HepG2 (cell line): Measurements from ENCODE around the gene LEF1. TPM values are rescaled to one million over a fixed set of nuclear protein-coding genes. Genes with fewer than 3 reads are reported as not detected.
A peak's percentile ranks its signal among the peaks of the same experiment; 100 is the strongest.

Source experiments
- ATAC-seq: fragments of 200-7000 bp; cut with Tn5 transposase; 3 replicates; pipeline ENCODE4 v1.9.1; 2020; ENCODE audit warnings: mild to moderate bottlenecking, moderate library complexity
- BruUV-seq: library from RNA; stranded (reverse); fragments of 400-500 nt; replicated peaks from 2 replicates; lab custom pipeline; 2021; lab: Mats Ljungman, UMichigan
- CTCF ChIA-PET: fragments of 300-600 bp; formaldehyde crosslinking; extraction: SDS; loops from one replicate; lab custom pipeline; 2021; ENCODE audit warnings: low total read pairs, inconsistent platforms, low intra/inter-chr PET ratio; lab: Yijun Ruan, JAX
- POLR2A ChIA-PET: fragments of 350-600 bp; sonication (Branson Sonifier 250); formaldehyde crosslinking; loops from one replicate; lab custom pipeline; 2020; ENCODE audit warnings: antibody characterized with exemption, inconsistent platforms; lab: Yijun Ruan, JAX
- DNase-seq: peaks from one replicate; pipeline ENCODE4 v3.0.0-alpha.2; 2015; ENCODE audit warnings: low spot score
- FAIRE-seq: peaks from 3 replicates; lab custom pipeline; 2011; peaks lifted over from hg19 to GRCh38; lab: Jason Lieb, UNC
- H2AFZ ChIP-seq: one replicate; pipeline ENCODE4 v1.6.1; 2011; ENCODE audit warnings: low read length, inconsistent platforms
- H3K27ac ChIP-seq: fragments of 300-600 bp; 3 replicates; pipeline ENCODE4 v1.8.0; 2011; ENCODE audit warnings: mixed run types, mild to moderate bottlenecking, mixed read lengths, low read length, inconsistent platforms; ENCODE audit not compliant: insufficient read depth; ENCODE audit errors: extremely low read length
- H3K27me3 ChIP-seq, 2 experiments: fragments of 200-600 bp in 1 of 2; 2 replicates in 1 of 2; 3 replicates in 1 of 2; pipeline versions ENCODE4 v1.6.0 to v1.8.0; 2011; ENCODE audit warnings: low read length in 2 of 2, mild to moderate bottlenecking in 2 of 2, moderate library complexity in 2 of 2, inconsistent platforms in 1 of 2; ENCODE audit not compliant: insufficient read depth in 2 of 2, control insufficient read depth in 1 of 2
- H3K36me3 ChIP-seq, 2 experiments: fragments of 200-600 bp in 1 of 2; replicated peaks in 1 of 2; 2 replicates in 1 of 2; 3 replicates in 1 of 2; pipeline versions ENCODE4 v1.5.1 to v1.8.0; 2011; ENCODE audit warnings: low read length in 2 of 2, inconsistent platforms in 1 of 2; ENCODE audit not compliant: insufficient read depth in 2 of 2, control insufficient read depth in 1 of 2
- H3K4me1 ChIP-seq: 2 replicates; pipeline ENCODE4 v1.5.1; 2012; ENCODE audit warnings: low read length, inconsistent platforms; ENCODE audit not compliant: insufficient read depth
- H3K4me2 ChIP-seq: 2 replicates; pipeline ENCODE4 v1.6.0; 2011; ENCODE audit warnings: low read depth, low read length, inconsistent platforms
- H3K4me3 ChIP-seq, 3 experiments: fragments of 200-600 bp in 1 of 3; sonication (generic), shearing (Covaris generic) in 1 of 3; replicated peaks in 1 of 3; 2 replicates each; pipeline ENCODE4 v1.5.1; 2011 to 2016; ENCODE audit warnings: low read length in 3 of 3, inconsistent platforms in 2 of 3, low read depth in 2 of 3, mild to moderate bottlenecking in 2 of 3, control low read depth in 1 of 3, mixed read lengths in 1 of 3; ENCODE audit not compliant: insufficient read depth in 1 of 3
- H3K79me2 ChIP-seq: one replicate; pipeline ENCODE4 v1.6.1; 2011; ENCODE audit warnings: low read length, inconsistent platforms; ENCODE audit not compliant: insufficient read depth
- H3K9ac ChIP-seq: 2 replicates; pipeline ENCODE4 v1.6.0; 2011; ENCODE audit warnings: mild to moderate bottlenecking, low read depth, low read length, inconsistent platforms; ENCODE audit not compliant: insufficient read depth
- H3K9me3 ChIP-seq: 2 replicates; pipeline ENCODE4 v1.5.1; 2012; ENCODE audit warnings: mild to moderate bottlenecking, low read length
- H4K20me1 ChIP-seq: 2 replicates; pipeline ENCODE4 v1.6.0; 2011; ENCODE audit warnings: inconsistent platforms, mild to moderate bottlenecking, low read length, moderate library complexity; ENCODE audit not compliant: insufficient read depth
- ARNT2 ChIP-seq: sonication (generic); formaldehyde crosslinking; IDR thresholded peaks from 2 replicates; pipeline ENCODE4 v1.8.0; 2022; ENCODE audit warnings: mild to moderate bottlenecking, low read depth, missing genetic modification reagents, moderate library complexity
- HNRNPH1 ChIP-seq: fragments of 200-400 bp; formaldehyde crosslinking; optimal IDR thresholded peaks from 2 replicates; pipeline ENCODE3; 2017; ENCODE audit warnings: mild to moderate bottlenecking, low read depth, low read length
- NR2F6 ChIP-seq, 2 experiments: IDR thresholded peaks; 2 replicates each; pipeline ENCODE4 v1.6.1; 2016; ENCODE audit warnings: antibody characterized with exemption in 1 of 2, mild to moderate bottlenecking in 1 of 2
- ZNF577 ChIP-seq: sonication (generic); formaldehyde crosslinking; IDR thresholded peaks from 2 replicates; pipeline ENCODE4 v1.4.0; 2020; ENCODE audit warnings: mild to moderate bottlenecking, low read depth, missing genetic modification reagents, borderline replicate concordance
- ZNF644 ChIP-seq: IDR thresholded peaks from 2 replicates; pipeline ENCODE4 v1.6.1; 2016; ENCODE audit warnings: low read depth
- WGBS: methylation state at CpG from one replicate; pipeline ENCODE4 v1.1.6; 2017; ENCODE audit warnings: low lambda C conversion rate; 5-methylcytosine and 5-hydroxymethylcytosine counted together
- in situ Hi-C: cut with HindIII; loops from 2 replicates; pipeline ENCODE4 v1.10.0; 2017; ENCODE audit warnings: low pct_unique_long_range_greater_than_20kb; ENCODE audit not compliant: extremely low pct_ligation_motif_present
- intact Hi-C: fragments of 100-400 bp; cut with micrococcal nuclease; formaldehyde crosslinking; loops from one replicate; pipeline ENCODE4 v1.10.0; 2022; ENCODE audit not compliant: unreplicated experiment
- polyA plus RNA-seq, 8 experiments: library from polyadenylated mRNA; depleted of rRNA in 3 of 8; stranded (reverse) in 7 of 8; unstranded in 1 of 8; fragments of >200 nt; fragmentation: Illumina TruSeq in 4 of 8; extraction: Trizol in 4 of 8; gene quantifications; 2 replicates each; pipeline versions ENCODE4 v1.2.1 to v1.2.3, GENCODE V29; 2011 to 2016; ENCODE audit warnings: low read depth in 4 of 8, missing spikeins in 1 of 8, mixed read lengths in 1 of 8; ENCODE audit not compliant: insufficient read depth in 1 of 8
- total RNA-seq, 5 experiments: library from RNA; depleted of rRNA; stranded (reverse); fragments of >200 nt; fragmentation: Illumina TruSeq; extraction: Trizol; gene quantifications; 2 replicates each; pipeline ENCODE4 v1.2.3, GENCODE V29; 2016; ENCODE audit warnings: low read depth in 1 of 5
- TF ChIP-seq, protein P1 (sequence below): sonication (generic); formaldehyde crosslinking; IDR thresholded peaks from 2 replicates; pipeline ENCODE4 v1.4.0; 2020; ENCODE audit warnings: missing genetic modification reagents, borderline replicate concordance

Gene LEF1
- total and polyA plus RNA-seq, 2 of the 13 experiments (the other 11 are each of a cell fraction or from before 2014, with no cell fraction given) = 0.22 to 0.29 TPM

GRCh38 chr4:108099838-108100237 is 68.9 kb downstream of the LEF1 start (continued):
- no peak for TF ChIP-seq ZNF577 (CRISPR knock-in tag)
- TF ChIP-seq ARNT2 (CRISPR knock-in tag) = no peak
- no peak for TF ChIP-seq ZNF644 (CRISPR knock-in tag)

- in situ Hi-C loops = no loop called here
- no peaks in the 10 kb centered on the region for H3K36me3 ChIP-seq
- H3K4me3 ChIP-seq = no peak overlapping the region
- intact Hi-C loops = no loop called here
- peak; percentile 3 for DNase-seq
- no peak for TF ChIP-seq HNRNPH1
- 0 out of 2 replicates have a peak, but pooled peaks have one; percentile 15 for TF ChIP-seq NR2F6 (IDR thresholded peaks at IDR 0.05)
- no peak for TF ChIP-seq NR2F6 (CRISPR knock-in tag; IDR thresholded peaks at IDR 0.05)
- TF ChIP-seq, protein P1, sequence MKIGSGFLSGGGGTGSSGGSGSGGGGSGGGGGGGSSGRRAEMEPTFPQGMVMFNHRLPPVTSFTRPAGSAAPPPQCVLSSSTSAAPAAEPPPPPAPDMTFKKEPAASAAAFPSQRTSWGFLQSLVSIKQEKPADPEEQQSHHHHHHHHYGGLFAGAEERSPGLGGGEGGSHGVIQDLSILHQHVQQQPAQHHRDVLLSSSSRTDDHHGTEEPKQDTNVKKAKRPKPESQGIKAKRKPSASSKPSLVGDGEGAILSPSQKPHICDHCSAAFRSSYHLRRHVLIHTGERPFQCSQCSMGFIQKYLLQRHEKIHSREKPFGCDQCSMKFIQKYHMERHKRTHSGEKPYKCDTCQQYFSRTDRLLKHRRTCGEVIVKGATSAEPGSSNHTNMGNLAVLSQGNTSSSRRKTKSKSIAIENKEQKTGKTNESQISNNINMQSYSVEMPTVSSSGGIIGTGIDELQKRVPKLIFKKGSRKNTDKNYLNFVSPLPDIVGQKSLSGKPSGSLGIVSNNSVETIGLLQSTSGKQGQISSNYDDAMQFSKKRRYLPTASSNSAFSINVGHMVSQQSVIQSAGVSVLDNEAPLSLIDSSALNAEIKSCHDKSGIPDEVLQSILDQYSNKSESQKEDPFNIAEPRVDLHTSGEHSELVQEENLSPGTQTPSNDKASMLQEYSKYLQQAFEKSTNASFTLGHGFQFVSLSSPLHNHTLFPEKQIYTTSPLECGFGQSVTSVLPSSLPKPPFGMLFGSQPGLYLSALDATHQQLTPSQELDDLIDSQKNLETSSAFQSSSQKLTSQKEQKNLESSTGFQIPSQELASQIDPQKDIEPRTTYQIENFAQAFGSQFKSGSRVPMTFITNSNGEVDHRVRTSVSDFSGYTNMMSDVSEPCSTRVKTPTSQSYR = peak; percentile 57; the same call in 1 of the 2 replicates
- ATAC-seq = peak; percentile 59
- no peak overlapping the region for H3K9ac ChIP-seq
- no peak overlapping the region for H3K4me2 ChIP-seq
- no peaks in the 10 kb centered on the region for H3K9me3 ChIP-seq
- no peak overlapping the region for H2AFZ ChIP-seq
- peaks cover 9% of the 10 kb centered on the region for H3K4me1 ChIP-seq
- no TSS peak for BruUV-seq
- 44% methylated on average over 2 of the region's 5 CpGs for WGBS
- no peak overlapping the region for H3K27ac ChIP-seq
- ChIA-PET CTCF (no interaction called here), POLR2A (no interaction called here)
- no peaks in the 10 kb centered on the region for H3K79me2 ChIP-seq
- no peaks in the 10 kb centered on the region for H4K20me1 ChIP-seq
- FAIRE-seq = no peak
- no peaks in the 10 kb centered on the region for H3K27me3 ChIP-seq
Observed at GRCh38 chr4:108097990-108098553, 70.7 kb downstream of the LEF1 start.
